ENCODE results near the gene CPT2.

DNA sequence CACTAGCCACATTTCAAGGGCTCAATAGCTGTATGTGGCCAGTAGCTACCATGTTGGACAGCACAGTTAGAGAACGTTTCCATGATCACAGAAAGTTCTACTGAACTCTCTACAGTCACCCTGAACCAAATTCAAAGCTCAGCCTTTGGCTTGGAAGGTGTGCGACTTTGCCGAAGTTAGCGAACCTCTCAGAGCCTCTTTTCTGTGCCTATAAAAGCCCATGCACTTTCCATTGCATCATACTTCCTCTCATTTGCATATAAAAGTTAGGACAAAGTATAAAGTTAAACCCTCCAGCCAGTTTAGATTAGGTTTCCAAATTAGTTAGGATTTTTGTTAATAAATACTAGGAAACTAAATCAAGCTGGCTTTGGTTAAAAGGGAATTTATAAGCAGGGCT, 49.5 kb upstream of the CPT2 start:
- TF ChIP-seq CREB1 (IDR thresholded peaks at IDR 0.05; ENCODE audit: low read depth) (no peak), YY1 (IDR thresholded peaks at IDR 0.05; ENCODE audit: low read depth) (no peak)
